HepG2 (cell line): Measurements from ENCODE around the gene INTS1. TPM values are rescaled to one million over a fixed set of nuclear protein-coding genes. Genes with fewer than 3 reads are reported as not detected.

Source experiments
- BRCA1 ChIP-seq: sonication (generic); formaldehyde crosslinking; IDR thresholded peaks from 2 replicates; pipeline ENCODE4 v1.4.0; 2020; ENCODE audit warnings: missing genetic modification reagents
- CHD4 ChIP-seq: fragments of 200-600 bp; sonication (generic); IDR thresholded peaks from 2 replicates; pipeline ENCODE4 v1.7.0; 2017; ENCODE audit warnings: mild to moderate bottlenecking, low read length, borderline replicate concordance
- DBP ChIP-seq: sonication (generic); formaldehyde crosslinking; IDR thresholded peaks from 2 replicates; pipeline ENCODE4 v1.4.0; 2020; ENCODE audit warnings: missing genetic modification reagents; ENCODE audit errors: not compliant biosample characterization
- E2F1 ChIP-seq: sonication (generic); formaldehyde crosslinking; IDR thresholded peaks from 2 replicates; pipeline ENCODE4 v1.5.0; 2020; ENCODE audit warnings: missing genetic modification reagents
- ESRRA ChIP-seq: sonication (generic); formaldehyde crosslinking; IDR thresholded peaks from 2 replicates; pipeline ENCODE4 v1.5.1; 2020; ENCODE audit warnings: mild to moderate bottlenecking, low read depth, missing genetic modification reagents
- ETV6 ChIP-seq: sonication (generic); formaldehyde crosslinking; conservative IDR thresholded peaks from 2 replicates; pipeline ENCODE4 v1.4.0; 2020; ENCODE audit warnings: missing genetic modification reagents
- FOXP1 ChIP-seq, 2 experiments: fragments of 450-650 bp in 1 of 2; IDR thresholded peaks; 2 replicates each; pipeline ENCODE4 v1.6.1; 2017 to 2018; ENCODE audit warnings: antibody characterized with exemption in 1 of 2
- GABPA ChIP-seq, 2 experiments: IDR thresholded peaks; 2 replicates each; pipeline ENCODE4 v1.6.1; 2011 to 2016; ENCODE audit warnings: low read depth in 2 of 2, low read length in 1 of 2, missing biosample characterization in 1 of 2, missing genetic modification characterization in 1 of 2
- MTA1 ChIP-seq: sonication (generic); formaldehyde crosslinking; IDR thresholded peaks from 2 replicates; pipeline ENCODE4 v1.4.0; 2020; ENCODE audit warnings: missing genetic modification reagents, mild to moderate bottlenecking, borderline replicate concordance
- NFE2L1 ChIP-seq: sonication (generic); formaldehyde crosslinking; IDR thresholded peaks from 2 replicates; pipeline ENCODE4 v1.4.0; 2020; ENCODE audit warnings: missing genetic modification reagents, mild to moderate bottlenecking, borderline replicate concordance
- NKX3-1 ChIP-seq: sonication (generic); formaldehyde crosslinking; IDR thresholded peaks from 2 replicates; pipeline ENCODE4 v1.5.0; 2020; ENCODE audit warnings: missing genetic modification reagents
- PHF8 ChIP-seq: sonication (generic); formaldehyde crosslinking; IDR thresholded peaks from 2 replicates; pipeline ENCODE4 v1.5.0; 2020; ENCODE audit warnings: missing genetic modification reagents
- SCMH1 ChIP-seq: sonication (generic); formaldehyde crosslinking; IDR thresholded peaks from 2 replicates; pipeline ENCODE4 v1.9.0; 2021; ENCODE audit warnings: missing genetic modification reagents, mild to moderate bottlenecking, borderline replicate concordance
- SMAD9 ChIP-seq: sonication (generic); formaldehyde crosslinking; IDR thresholded peaks from 2 replicates; pipeline ENCODE4 v1.5.1; 2020; ENCODE audit warnings: mild to moderate bottlenecking, missing genetic modification reagents
- TBX3 ChIP-seq: fragments of 450-650 bp; IDR thresholded peaks from 2 replicates; pipeline ENCODE4 v1.6.1; 2017; ENCODE audit warnings: antibody characterized with exemption, mild to moderate bottlenecking, inconsistent platforms, borderline replicate concordance
- TFDP1 ChIP-seq: IDR thresholded peaks from 2 replicates; pipeline ENCODE4 v1.6.1; 2016; ENCODE audit warnings: missing compliant biosample characterization, missing genetic modification reagents, borderline replicate concordance
- THRA ChIP-seq: sonication (generic); formaldehyde crosslinking; IDR thresholded peaks from 2 replicates; pipeline ENCODE4 v1.4.0; 2020; ENCODE audit warnings: missing genetic modification reagents, borderline replicate concordance
- ZKSCAN8 ChIP-seq: IDR thresholded peaks from 2 replicates; pipeline ENCODE4 v1.6.1; 2016; ENCODE audit warnings: borderline replicate concordance, missing genetic modification reagents, missing compliant biosample characterization
- ZNF503 ChIP-seq: sonication (generic); formaldehyde crosslinking; IDR thresholded peaks from 2 replicates; pipeline ENCODE4 v1.4.0; 2020; ENCODE audit warnings: missing genetic modification reagents
- ZNF546 ChIP-seq: sonication (generic); formaldehyde crosslinking; conservative IDR thresholded peaks from 2 replicates; pipeline ENCODE4 v1.8.1; 2023; ENCODE audit warnings: mild to moderate bottlenecking, missing genetic modification reagents
- ZNF547 ChIP-seq: sonication (generic); formaldehyde crosslinking; IDR thresholded peaks from 2 replicates; pipeline ENCODE4 v1.5.1; 2020; ENCODE audit warnings: mild to moderate bottlenecking, missing genetic modification reagents
- ZNF576 ChIP-seq: sonication (generic); formaldehyde crosslinking; IDR thresholded peaks from 2 replicates; pipeline ENCODE4 v1.4.0; 2020; ENCODE audit warnings: mild to moderate bottlenecking, missing genetic modification reagents
- ZSCAN22 ChIP-seq: sonication (generic); formaldehyde crosslinking; IDR thresholded peaks from 2 replicates; pipeline ENCODE4 v1.4.0; 2020; ENCODE audit warnings: mild to moderate bottlenecking, missing genetic modification reagents
- ZZZ3 ChIP-seq: sonication (generic); formaldehyde crosslinking; IDR thresholded peaks from 2 replicates; pipeline ENCODE4 v1.4.0; 2020; ENCODE audit warnings: missing genetic modification reagents, mild to moderate bottlenecking, borderline replicate concordance
- polyA plus RNA-seq, 8 experiments: library from polyadenylated mRNA; depleted of rRNA in 3 of 8; stranded (reverse) in 7 of 8; unstranded in 1 of 8; fragments of >200 nt; fragmentation: Illumina TruSeq in 4 of 8; extraction: Trizol in 4 of 8; gene quantifications; 2 replicates each; pipeline versions ENCODE4 v1.2.1 to v1.2.3, GENCODE V29; 2011 to 2016; ENCODE audit warnings: low read depth in 4 of 8, missing spikeins in 1 of 8, mixed read lengths in 1 of 8; ENCODE audit not compliant: insufficient read depth in 1 of 8
- total RNA-seq, 5 experiments: library from RNA; depleted of rRNA; stranded (reverse); fragments of >200 nt; fragmentation: Illumina TruSeq; extraction: Trizol; gene quantifications; 2 replicates each; pipeline ENCODE4 v1.2.3, GENCODE V29; 2016; ENCODE audit warnings: low read depth in 1 of 5

The INTS1 gene
- total and polyA plus RNA-seq, 2 of the 13 experiments (the other 11 are each of a cell fraction or from before 2014, with no cell fraction given) = 13.7 to 29.0 TPM

GRCh38 chr7:1473864-1474512, 30.2 kb downstream of the INTS1 start (continued):
- TF ChIP-seq E2F1 (CRISPR knock-in tag) = no peak
- TF ChIP-seq ZNF576 (CRISPR knock-in tag) = no peak
- TF ChIP-seq ETV6 (CRISPR knock-in tag) = no peak
- TF ChIP-seq GABPA (IDR thresholded peaks at IDR 0.05; ENCODE audit: low read depth, low read length) = no peak
- no peak for TF ChIP-seq GABPA (CRISPR knock-in tag; IDR thresholded peaks at IDR 0.05; ENCODE audit: low read depth)
- no peak for TF ChIP-seq PHF8 (CRISPR knock-in tag)
- 0 out of 2 replicates have a peak, but pooled peaks have one; percentile 32 for TF ChIP-seq ZNF547 (CRISPR knock-in tag)
- TF ChIP-seq NKX3-1 (CRISPR knock-in tag) = no peak
- TF ChIP-seq DBP (CRISPR knock-in tag) = no peak
- no peak for TF ChIP-seq ZKSCAN8 (CRISPR knock-in tag)
- TF ChIP-seq ZSCAN22 (CRISPR knock-in tag) = no peak
- peak; percentile 82 for TF ChIP-seq TFDP1
- TF ChIP-seq ZNF503 (CRISPR knock-in tag) = no peak
- no peak for TF ChIP-seq FOXP1 (IDR thresholded peaks at IDR 0.05)
- no peak for TF ChIP-seq FOXP1 (CRISPR knock-in tag; IDR thresholded peaks at IDR 0.05)
- TF ChIP-seq TBX3 = no peak
- no peak for TF ChIP-seq NFE2L1 (CRISPR knock-in tag)
- no peak for TF ChIP-seq SCMH1
- no peak for TF ChIP-seq SMAD9 (CRISPR knock-in tag)
- TF ChIP-seq ZZZ3 (CRISPR knock-in tag) = no peak
- no peak for TF ChIP-seq ESRRA (CRISPR knock-in tag)
- TF ChIP-seq CHD4 = no peak
- peak; percentile 43; the same call in 1 of the 2 replicates for TF ChIP-seq THRA (CRISPR knock-in tag)
- no peak for TF ChIP-seq BRCA1 (CRISPR knock-in tag)
- TF ChIP-seq MTA1 (CRISPR knock-in tag) = 0 out of 2 replicates have a peak, but pooled peaks have one; percentile 31
- TF ChIP-seq ZNF546 (CRISPR knock-in tag) = no peak
